ENCODE results near the gene ARL4C.

The ARL4C gene

GRCh38 chr2:234526711-234527110 lies 29.8 kb upstream of the ARL4C start (continued):
- TF ChIP-seq REPIN1 (tag by site-specific recombination; IDR thresholded peaks at IDR 0.05; ENCODE audit: low read depth), result no peak
- TF ChIP-seq ZNF24 (tag by site-specific recombination; IDR thresholded peaks at IDR 0.05), result no peak

GRCh38 chr2:234521536-234521935 lies 24.7 kb upstream of the ARL4C start:
- no peak overlapping the region for H3K4me3 ChIP-seq (ENCODE audit: low read depth, low read length)
- CTCF ChIA-PET, result interaction anchor here (0.8 to 1.2 kb wide), 3 partner anchors 23 to 233 kb away, joined by 3 read pairs; no protein-coding TSS in a partner anchor
- no peaks in the 10 kb centered on the region for H3K9me3 ChIP-seq (ENCODE audit: control insufficient read depth, insufficient read depth, low read depth, low read length)
- POLR2A ChIA-PET, result no interaction called here
- H3K27ac ChIP-seq (ENCODE audit: extremely low read depth, low read depth, low read length), result no peak overlapping the region
- H3K36me3 ChIP-seq (ENCODE audit: control insufficient read depth in 2 of 2, insufficient read depth in 1 of 2, low read length in 2 of 2), result no peaks in the 10 kb centered on the region
- no peaks in the 10 kb centered on the region for H3K4me1 ChIP-seq (ENCODE audit: control insufficient read depth, insufficient read depth, low read length)
- no peak for TF ChIP-seq PRDM10 (tag by site-specific recombination; IDR thresholded peaks at IDR 0.05)
- TF ChIP-seq ZNF2 (tag by site-specific recombination; IDR thresholded peaks at IDR 0.05), result no peak
- no peak for TF ChIP-seq KLF16 (tag by site-specific recombination; IDR thresholded peaks at IDR 0.05)
- no peak for TF ChIP-seq ZFHX2 (tag by site-specific recombination; conservative IDR thresholded peaks at IDR 0.05)
- no peak for TF ChIP-seq ZNF169 (tag by site-specific recombination; IDR thresholded peaks at IDR 0.05)
- TF ChIP-seq ZNF174 (tag by site-specific recombination; IDR thresholded peaks at IDR 0.05), result no peak
- TF ChIP-seq ZNF292 (tag by site-specific recombination; IDR thresholded peaks at IDR 0.05; ENCODE audit: borderline replicate concordance, low read depth), result no peak
- TF ChIP-seq ZNF843 (tag by site-specific recombination; IDR thresholded peaks at IDR 0.05), result no peak
- TF ChIP-seq ZNF777 (tag by site-specific recombination; IDR thresholded peaks at IDR 0.05; ENCODE audit: borderline replicate concordance), result no peak
- TF ChIP-seq ZNF473 (tag by site-specific recombination; IDR thresholded peaks at IDR 0.05), result no peak
- TF ChIP-seq ZNF600 (tag by site-specific recombination; IDR thresholded peaks at IDR 0.05), result no peak
- no peak for TF ChIP-seq ZBTB26 (tag by site-specific recombination; optimal IDR thresholded peaks at IDR 0.05)
- TF ChIP-seq ZNF48 (tag by site-specific recombination; IDR thresholded peaks at IDR 0.05), result no peak
- TF ChIP-seq SP7 (tag by site-specific recombination; IDR thresholded peaks at IDR 0.05), result no peak
- TF ChIP-seq ZNF341 (tag by site-specific recombination; IDR thresholded peaks at IDR 0.05; ENCODE audit: low read depth), result no peak
- TF ChIP-seq ZFP41 (tag by site-specific recombination; IDR thresholded peaks at IDR 0.05; ENCODE audit: borderline replicate concordance), result no peak
- no peak for TF ChIP-seq ZNF621 (tag by site-specific recombination; IDR thresholded peaks at IDR 0.05)
- no peak for TF ChIP-seq HOXA7 (CRISPR knock-in tag; IDR thresholded peaks at IDR 0.05; ENCODE audit: borderline replicate concordance)
- TF ChIP-seq ZNF677 (tag by site-specific recombination; IDR thresholded peaks at IDR 0.05), result no peak
